Adipocyte (in vitro differentiated cells): Measurements from ENCODE around the gene ELOVL6.

ENCODE experiments used
- DNase-seq: peaks from one replicate; pipeline ENCODE4 v3.0.0-alpha.2; 2015; ENCODE audit warnings: low read depth
- H3K27me3 ChIP-seq: replicated peaks from 2 replicates; pipeline ENCODE4 v1.7.0; 2013; ENCODE audit warnings: mild to moderate bottlenecking, low read length, moderate library complexity; ENCODE audit not compliant: control insufficient read depth, insufficient read depth
- H3K36me3 ChIP-seq: 2 replicates; pipeline ENCODE4 v1.7.0; 2013; ENCODE audit warnings: low read length, mild to moderate bottlenecking, moderate library complexity; ENCODE audit not compliant: control insufficient read depth, insufficient read depth, severe bottlenecking
- H3K4me1 ChIP-seq: 2 replicates; pipeline ENCODE4 v1.7.0; 2013; ENCODE audit warnings: mild to moderate bottlenecking, low read length, moderate library complexity; ENCODE audit not compliant: control insufficient read depth, insufficient read depth
- H3K4me3 ChIP-seq: 2 replicates; pipeline ENCODE4 v1.7.0; 2013; ENCODE audit warnings: mild to moderate bottlenecking, low read length, moderate library complexity
- H3K9ac ChIP-seq: 2 replicates; pipeline ENCODE4 v1.7.0; 2013; ENCODE audit warnings: mild to moderate bottlenecking, low read length, moderate library complexity
- H3K9me3 ChIP-seq: 2 replicates; pipeline ENCODE4 v1.7.0; 2013; ENCODE audit warnings: mild to moderate bottlenecking, low read length, moderate library complexity; ENCODE audit not compliant: control insufficient read depth

Gene ELOVL6

DNA sequence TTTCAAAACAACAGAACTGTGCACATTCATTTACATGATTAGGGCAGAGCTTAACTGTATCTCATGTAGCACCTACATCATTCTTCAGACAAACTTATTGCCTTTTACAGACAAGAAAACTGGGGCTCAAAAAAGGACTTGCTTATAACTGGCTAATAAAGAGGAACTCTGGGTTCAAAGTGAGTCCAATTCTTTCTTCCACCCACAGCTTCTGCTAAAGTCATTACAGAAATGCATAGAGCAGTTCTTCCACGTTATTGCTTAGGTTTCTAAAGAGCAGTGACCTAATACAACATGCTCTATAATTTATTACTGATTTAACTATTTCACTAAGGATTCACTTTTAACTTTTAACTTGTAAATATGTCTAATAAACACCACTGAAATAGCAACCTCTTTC, 60.6 kb downstream of the ELOVL6 start:
- no peak overlapping the region for H3K4me3 ChIP-seq
- H3K9me3 ChIP-seq, result no peaks in the 10 kb centered on the region
- H3K4me1 ChIP-seq, result peaks cover 39% of the 10 kb centered on the region
- peaks cover 12% of the 10 kb centered on the region for H3K36me3 ChIP-seq
- no peak overlapping the region for H3K9ac ChIP-seq
- H3K27me3 ChIP-seq, result no peaks in the 10 kb centered on the region
- DNase-seq, result no peak

DNA sequence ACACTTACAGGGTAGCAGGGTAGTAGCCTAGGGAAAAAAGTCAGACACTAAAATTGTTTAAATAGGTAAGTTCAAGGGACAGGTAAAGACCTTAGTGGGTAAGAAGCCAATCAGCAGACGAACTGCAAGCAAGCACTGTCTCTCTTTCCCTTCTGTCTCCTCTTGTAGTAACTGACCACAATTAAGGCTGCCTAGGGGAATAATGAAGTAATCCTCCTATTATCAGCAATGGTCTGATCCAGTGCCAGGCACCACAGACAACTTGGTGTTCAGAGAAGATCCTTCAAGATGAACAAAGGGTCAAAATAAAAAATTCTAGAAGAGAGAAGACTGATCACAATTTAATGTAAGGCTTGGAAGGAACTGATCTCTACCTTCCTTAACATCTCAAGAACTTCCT, 62.9 kb downstream of the ELOVL6 start:
- peaks cover 42% of the 10 kb centered on the region for H3K4me1 ChIP-seq
- H3K36me3 ChIP-seq, result peaks cover 11% of the 10 kb centered on the region
- H3K9ac ChIP-seq, result no peak overlapping the region
- H3K27me3 ChIP-seq, result no peaks in the 10 kb centered on the region
- no peaks in the 10 kb centered on the region for H3K9me3 ChIP-seq
- no peak overlapping the region for H3K4me3 ChIP-seq
- no peak for DNase-seq

DNA sequence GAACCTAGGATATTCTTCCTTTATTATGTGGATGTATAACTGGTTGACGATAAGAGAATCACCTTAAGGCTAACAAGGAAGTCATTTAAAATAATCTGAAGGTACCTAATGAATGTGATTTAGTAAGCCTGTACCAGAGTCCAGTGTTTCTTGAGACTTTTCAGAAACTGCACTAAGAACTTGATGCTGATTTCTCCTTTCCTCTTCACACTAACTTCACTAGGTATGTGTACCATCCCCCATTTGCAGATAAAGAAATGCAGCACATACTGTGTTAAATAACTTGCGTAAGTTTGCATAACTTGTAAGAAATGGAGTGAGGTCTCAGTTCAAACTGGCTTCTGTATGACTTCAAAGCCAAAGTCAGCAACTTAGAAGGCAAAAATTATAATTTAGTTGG, 63.3 kb downstream of the ELOVL6 start:
- Histone ChIP-seq H3K27me3 (no peaks in the 10 kb centered on the region), H3K4me3 (no peak overlapping the region), H3K36me3 (peaks cover 11% of the 10 kb centered on the region), H3K9ac (no peak overlapping the region), H3K4me1 (peaks cover 42% of the 10 kb centered on the region), H3K9me3 (no peaks in the 10 kb centered on the region)
- no peak for DNase-seq

DNA sequence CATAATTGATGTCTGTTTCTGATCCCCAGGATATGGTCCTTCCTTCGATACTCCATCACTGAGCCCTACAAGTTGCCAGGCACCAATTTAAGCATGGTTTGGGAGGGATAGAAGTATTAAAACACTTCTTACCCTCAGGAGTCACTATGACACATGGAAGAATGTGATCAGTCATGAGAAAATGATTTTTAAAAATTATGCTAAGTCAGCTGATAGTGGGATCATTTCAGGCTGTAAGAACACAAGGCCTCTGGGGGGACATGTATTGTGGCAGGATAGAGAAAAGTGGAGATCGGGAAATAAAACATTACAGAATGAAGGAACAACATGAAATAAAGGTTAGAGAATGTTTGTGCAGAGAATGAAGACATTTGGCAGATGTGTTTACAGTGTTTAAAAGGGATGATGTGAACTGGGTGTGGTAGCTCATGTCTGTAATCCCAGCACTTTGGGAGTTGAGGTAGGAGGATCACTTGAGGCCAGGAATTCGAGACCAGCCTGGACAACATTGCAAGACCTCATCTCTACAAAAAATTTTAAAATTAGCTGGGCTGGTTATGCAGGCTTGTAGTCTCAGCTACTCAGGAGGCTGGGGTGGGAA, 64.0 kb downstream of the ELOVL6 start:
- Histone ChIP-seq H3K27me3 (no peaks in the 10 kb centered on the region), H3K9me3 (no peaks in the 10 kb centered on the region), H3K36me3 (peaks cover 11% of the 10 kb centered on the region), H3K4me1 (peaks cover 40% of the 10 kb centered on the region), H3K4me3 (no peak overlapping the region), H3K9ac (no peak overlapping the region)
- DNase-seq, result no peak

DNA sequence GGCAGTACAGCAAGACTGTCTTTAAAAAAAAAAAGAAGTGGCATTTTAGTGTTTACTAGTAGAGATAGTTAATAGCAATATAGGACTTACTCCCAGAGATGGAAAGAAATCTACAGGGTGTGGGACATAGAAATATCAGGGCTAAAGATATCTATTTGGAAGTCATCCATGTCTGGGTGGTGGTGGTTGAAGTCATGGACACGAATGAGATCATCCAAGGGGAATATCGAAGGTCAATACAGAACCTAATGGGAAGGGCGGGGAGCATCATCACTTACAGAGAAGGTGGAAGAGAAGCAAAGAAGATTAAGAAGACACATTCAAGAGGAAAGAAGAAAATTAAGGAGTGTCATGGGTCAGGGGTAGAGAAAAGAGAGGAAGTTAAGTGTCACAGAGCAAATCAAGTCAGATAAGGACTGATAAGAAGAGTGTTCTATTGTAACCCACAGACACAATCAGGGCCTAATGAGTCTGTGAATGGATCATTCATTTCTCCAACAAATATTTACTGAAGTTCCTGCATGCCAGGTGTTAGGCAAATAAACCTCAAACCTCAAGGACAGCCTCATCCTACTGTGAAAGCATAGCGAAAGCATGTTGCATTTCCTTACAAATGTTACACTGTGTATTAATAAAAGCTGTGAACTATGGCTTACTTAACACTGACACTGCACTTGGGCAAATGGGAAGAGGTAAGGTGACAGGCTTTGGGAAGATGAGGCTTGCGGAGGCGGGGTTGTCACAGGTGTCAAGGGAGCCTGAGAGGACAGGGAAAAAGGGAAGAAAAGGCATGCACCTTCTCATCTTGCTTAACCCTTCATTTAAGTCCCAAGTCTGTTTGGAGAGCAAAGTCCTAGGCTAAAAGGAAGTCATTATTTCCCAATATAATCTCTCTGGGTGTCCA, 65.3 kb downstream of the ELOVL6 start:
- Histone ChIP-seq H3K4me3 (no peak overlapping the region), H3K27me3 (no peaks in the 10 kb centered on the region), H3K9me3 (no peaks in the 10 kb centered on the region), H3K36me3 (peaks cover 10% of the 10 kb centered on the region), H3K9ac (no peak overlapping the region), H3K4me1 (peaks cover 29% of the 10 kb centered on the region)
- DNase-seq, result no peak

DNA sequence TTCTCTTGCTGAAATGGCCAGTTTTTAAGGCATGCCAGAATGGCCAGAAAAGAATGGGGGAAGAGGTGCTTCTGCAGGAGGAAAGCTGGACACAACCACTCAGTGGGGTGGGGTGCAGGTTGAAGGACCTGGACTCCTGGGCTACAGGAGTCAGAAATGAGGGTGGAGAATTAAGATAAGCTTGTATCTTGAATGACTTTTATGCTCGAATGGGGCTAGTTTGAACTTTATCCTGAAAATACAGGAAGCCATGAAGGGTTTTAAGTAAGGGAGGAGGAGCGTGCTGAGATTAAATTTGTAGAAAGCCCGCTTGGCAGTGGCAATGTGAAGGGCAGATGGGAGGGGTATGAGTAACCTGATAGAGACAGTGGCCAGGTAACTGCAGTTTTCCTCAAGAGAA, 66.5 kb downstream of the ELOVL6 start:
- no peak for DNase-seq
- Histone ChIP-seq H3K4me3 (no peak overlapping the region), H3K36me3 (peaks cover 10% of the 10 kb centered on the region), H3K27me3 (no peaks in the 10 kb centered on the region), H3K9ac (no peak overlapping the region), H3K9me3 (no peaks in the 10 kb centered on the region), H3K4me1 (peaks cover 29% of the 10 kb centered on the region)

DNA sequence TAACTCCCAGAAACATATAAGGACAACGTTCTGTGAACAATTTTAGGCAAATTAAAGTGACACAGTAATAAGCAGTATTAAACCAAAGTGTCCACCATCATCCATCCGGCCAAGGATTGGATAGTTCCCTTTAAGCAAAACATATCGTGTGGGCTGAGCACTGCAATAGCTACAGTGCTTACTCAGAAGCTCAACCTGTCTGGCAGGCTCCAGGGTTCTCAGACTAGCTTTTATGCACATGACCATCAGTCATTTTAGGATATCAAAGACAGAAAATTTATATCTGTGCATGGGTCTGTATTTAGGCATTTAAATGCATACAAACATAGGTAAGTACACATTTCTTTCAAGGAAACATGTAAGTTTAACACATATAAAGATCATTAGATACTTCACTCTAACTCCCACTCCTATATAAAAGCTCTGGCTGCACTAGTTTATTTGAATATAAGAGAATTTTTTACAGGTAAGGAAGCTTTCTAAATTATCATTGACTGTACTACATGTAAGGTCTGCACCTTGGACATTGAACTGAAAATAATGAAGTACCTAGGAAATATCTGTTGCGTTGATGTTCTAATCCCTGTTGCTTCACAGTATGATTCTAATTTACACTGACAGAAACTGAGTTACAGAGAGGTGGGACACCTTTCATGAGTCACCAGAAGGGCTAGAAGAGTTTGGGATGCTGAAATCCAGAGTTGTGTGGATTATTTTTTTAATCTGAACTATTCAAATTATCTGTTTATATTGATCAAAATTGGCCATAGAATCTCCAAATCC, 67.6 kb downstream of the ELOVL6 start:
- Histone ChIP-seq H3K27me3 (no peaks in the 10 kb centered on the region), H3K36me3 (peaks cover 10% of the 10 kb centered on the region), H3K4me1 (peaks cover 29% of the 10 kb centered on the region), H3K4me3 (no peak overlapping the region), H3K9ac (no peak overlapping the region), H3K9me3 (no peaks in the 10 kb centered on the region)
- DNase-seq, result no peak

DNA sequence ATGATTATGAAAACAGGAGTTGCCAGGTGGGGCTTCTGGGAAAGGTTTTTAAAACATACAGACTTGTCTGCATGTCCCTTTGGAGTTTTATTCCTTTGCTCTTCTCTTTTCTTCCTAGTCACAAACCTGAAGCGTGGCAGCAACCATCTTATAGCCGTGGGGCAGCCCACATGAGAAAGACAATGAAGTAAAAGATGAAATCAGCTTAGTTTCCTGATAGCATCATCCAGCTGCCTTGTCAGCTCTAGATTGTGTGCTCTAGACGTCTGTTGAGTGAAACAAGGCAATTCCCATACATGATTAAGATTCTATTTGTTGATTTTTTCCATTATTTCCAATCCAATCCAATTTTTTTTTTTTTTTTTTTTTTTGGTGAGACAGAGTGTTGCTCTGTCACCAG, 68.9 kb downstream of the ELOVL6 start:
- Histone ChIP-seq H3K27me3 (no peaks in the 10 kb centered on the region), H3K4me3 (no peak overlapping the region), H3K4me1 (peaks cover 18% of the 10 kb centered on the region), H3K36me3 (peaks cover 10% of the 10 kb centered on the region), H3K9ac (no peak overlapping the region), H3K9me3 (no peaks in the 10 kb centered on the region)
- DNase-seq, result no peak

DNA sequence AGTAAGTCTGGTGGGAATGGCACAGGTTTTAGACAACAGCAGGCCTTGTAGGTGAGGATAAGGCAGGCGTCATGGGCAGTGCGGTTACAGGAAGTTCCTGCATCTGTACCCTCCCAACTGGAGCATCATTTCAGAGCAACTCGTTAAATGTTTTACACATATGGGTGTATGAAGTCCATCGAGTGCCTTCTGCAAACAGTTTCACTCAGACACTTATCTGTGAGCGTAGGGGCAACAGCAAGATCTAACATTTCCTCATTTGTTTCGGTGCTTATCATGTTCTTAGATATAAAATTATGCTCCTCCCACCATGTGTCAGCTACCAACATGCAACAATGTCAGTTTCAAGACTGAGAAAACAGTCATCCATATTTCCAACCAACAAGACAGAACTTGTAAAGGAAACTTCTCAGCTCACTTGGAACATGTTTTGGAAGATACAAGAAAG, 69.9 kb downstream of the ELOVL6 start:
- H3K36me3 ChIP-seq, result peaks cover 10% of the 10 kb centered on the region
- H3K9me3 ChIP-seq, result no peaks in the 10 kb centered on the region
- no peak for DNase-seq
- peaks cover 9% of the 10 kb centered on the region for H3K4me1 ChIP-seq
- no peak overlapping the region for H3K9ac ChIP-seq
- no peak overlapping the region for H3K4me3 ChIP-seq
- no peaks in the 10 kb centered on the region for H3K27me3 ChIP-seq

DNA sequence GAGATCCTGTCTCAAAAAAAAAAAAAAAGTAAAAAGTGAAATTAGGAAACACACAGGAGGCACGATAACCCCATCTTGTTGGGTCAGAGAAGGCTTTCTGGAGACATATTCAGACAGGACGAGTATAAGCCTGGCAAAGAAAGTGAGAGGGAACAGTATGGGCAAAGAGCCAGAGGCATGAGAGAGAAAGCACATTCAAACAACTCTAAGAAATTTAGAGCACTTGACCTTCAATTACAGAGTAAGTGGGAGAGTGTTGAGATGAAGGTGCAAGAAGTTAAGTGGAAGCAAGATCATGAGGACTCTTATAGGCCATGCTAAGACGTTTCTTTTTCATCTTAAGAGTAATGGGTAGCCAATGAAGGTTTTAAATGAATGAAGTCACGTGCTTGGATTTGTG, 70.4 kb downstream of the ELOVL6 start:
- H3K4me1 ChIP-seq, result peaks cover 5% of the 10 kb centered on the region
- DNase-seq, result no peak
- no peaks in the 10 kb centered on the region for H3K27me3 ChIP-seq
- H3K4me3 ChIP-seq, result no peak overlapping the region
- no peak overlapping the region for H3K9ac ChIP-seq
- H3K36me3 ChIP-seq, result peaks cover 10% of the 10 kb centered on the region
- no peaks in the 10 kb centered on the region for H3K9me3 ChIP-seq

DNA sequence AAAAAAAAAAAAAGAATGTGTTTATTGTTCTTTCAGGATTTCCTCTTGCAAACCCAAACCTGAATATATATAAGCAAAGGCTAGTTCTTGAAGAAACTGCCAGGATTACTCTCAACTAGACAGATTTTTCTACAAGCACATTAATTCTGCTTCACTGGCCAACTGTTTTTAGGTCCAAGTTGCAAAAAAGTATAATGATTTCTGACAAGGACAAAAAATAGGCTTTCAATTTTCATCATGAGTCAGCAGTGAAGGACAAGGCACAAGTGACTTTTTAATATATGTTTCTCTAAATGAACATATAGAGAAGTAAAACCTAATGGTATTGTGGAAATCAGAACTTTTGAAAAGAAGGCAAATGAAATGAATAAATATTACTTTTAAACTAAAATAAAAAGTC, 73.7 kb downstream of the ELOVL6 start:
- DNase-seq, result peak; percentile 13
- Histone ChIP-seq H3K9me3 (no peaks in the 10 kb centered on the region), H3K36me3 (peaks cover 6% of the 10 kb centered on the region), H3K9ac (no peak overlapping the region), H3K27me3 (no peaks in the 10 kb centered on the region), H3K4me3 (no peak overlapping the region), H3K4me1 (peaks cover 16% of the 10 kb centered on the region)
